Measurements from ENCODE around the gene DNASE2B.

GRCh38 chr1:84367219-84367618 lies 31.1 kb upstream of the DNASE2B start:
- no peak for TF ChIP-seq CTCF (optimal IDR thresholded peaks at IDR 0.05 in 1 of 3, IDR thresholded peaks at IDR 0.05 in 1 of 3, conservative IDR thresholded peaks at IDR 0.05 in 1 of 3; ENCODE audit: extremely low read depth in 1 of 3, insufficient read depth in 2 of 3, low read length in 3 of 3)
- TF ChIP-seq EZH2 (IDR thresholded peaks at IDR 0.05; ENCODE audit: low read length): no peak
